GM12878 (cell line): ENCODE data around the gene A2ML1.

ENCODE experiments used
- CBFB ChIP-seq: IDR thresholded peaks from 2 replicates; pipeline ENCODE4 v1.6.1; 2016; ENCODE audit warnings: antibody characterized with exemption, low read depth
- CBX5 ChIP-seq: sonication (generic); IDR thresholded peaks from 2 replicates; pipeline ENCODE4 v1.6.1; 2016; ENCODE audit warnings: low read depth, moderate library complexity, mild to moderate bottlenecking, inconsistent platforms
- CTCF ChIP-seq, 3 experiments: IDR thresholded peaks in 2 of 3; conservative IDR thresholded peaks in 1 of 3; 2 replicates each; pipeline ENCODE4 v1.5.1; 2011; ENCODE audit warnings: low read depth in 3 of 3, low read length in 3 of 3, mild to moderate bottlenecking in 3 of 3, control low read depth in 2 of 3, moderate library complexity in 2 of 3, inconsistent platforms in 1 of 3, mixed read lengths in 1 of 3; ENCODE audit not compliant: control insufficient read depth in 2 of 3, insufficient read depth in 1 of 3; ENCODE audit errors: extremely low read depth in 1 of 3
- E2F8 ChIP-seq: fragments of 450-650 bp; IDR thresholded peaks from 2 replicates; pipeline ENCODE4 v1.6.1; 2018; ENCODE audit warnings: mild to moderate bottlenecking, low read depth, moderate library complexity; ENCODE audit not compliant: partially characterized antibody
- EZH2 ChIP-seq: IDR thresholded peaks from 2 replicates; pipeline ENCODE4 v1.6.1; 2012; ENCODE audit warnings: low read depth, mild to moderate bottlenecking, control low read depth, inconsistent platforms, low read length, borderline replicate concordance; ENCODE audit not compliant: control insufficient read depth
- FOXM1 ChIP-seq: IDR thresholded peaks from 2 replicates; pipeline ENCODE4 v1.6.1; 2012; ENCODE audit warnings: low read depth, mild to moderate bottlenecking, inconsistent platforms, low read length, moderate library complexity
- JUNB ChIP-seq: IDR thresholded peaks from 2 replicates; pipeline ENCODE4 v1.6.1; 2016; ENCODE audit warnings: antibody characterized with exemption, mild to moderate bottlenecking
- MAX ChIP-seq: IDR thresholded peaks from 2 replicates; pipeline ENCODE4 v1.6.1; 2012; ENCODE audit warnings: low read depth, low read length, improper control_type of control experiment
- NFYB ChIP-seq: IDR thresholded peaks from 2 replicates; pipeline ENCODE4 v1.6.1; 2011; ENCODE audit warnings: low read depth, mild to moderate bottlenecking, low read length, improper control_type of control experiment, moderate library complexity; ENCODE audit not compliant: insufficient read depth
- PAX8 ChIP-seq: fragments of 450-650 bp; IDR thresholded peaks from 2 replicates; pipeline ENCODE4 v1.6.1; 2017; ENCODE audit warnings: mild to moderate bottlenecking, moderate library complexity
- POLR2AphosphoS5 ChIP-seq: IDR thresholded peaks from 2 replicates; pipeline ENCODE4 v1.6.1; 2011; ENCODE audit warnings: mild to moderate bottlenecking, low read length, inconsistent platforms
- RCOR1 ChIP-seq: conservative IDR thresholded peaks from 2 replicates; pipeline ENCODE4 v1.6.1; 2012; ENCODE audit warnings: low read depth, low read length, improper control_type of control experiment
- SRF ChIP-seq, 2 experiments: IDR thresholded peaks; 2 replicates each; pipeline ENCODE4 v1.6.1; 2011; ENCODE audit warnings: low read depth in 2 of 2, low read length in 2 of 2, mild to moderate bottlenecking in 1 of 2, moderate library complexity in 1 of 2
- YY1 ChIP-seq: IDR thresholded peaks from 2 replicates; pipeline ENCODE4 v1.6.1; 2011; ENCODE audit warnings: low read depth, mild to moderate bottlenecking, low read length

- TF ChIP-seq FOXM1 (no peak), YY1 (no peak), CBFB (no peak), PAX8 (no peak), MAX (no peak), RCOR1 (no peak), CBX5 (no peak), CTCF (IDR thresholded peaks at IDR 0.05 in 2 of 3, conservative IDR thresholded peaks at IDR 0.05 in 1 of 3; ENCODE audit: control insufficient read depth in 2 of 3, extremely low read depth in 1 of 3, insufficient read depth in 1 of 3, low read depth in 3 of 3, low read length in 3 of 3) (no peak), EZH2 (no peak), SRF (IDR thresholded peaks at IDR 0.05; ENCODE audit: low read depth in 2 of 2, low read length in 2 of 2) (no peak), NFYB (no peak), JUNB (no peak), E2F8 (no peak), POLR2AphosphoS5 (no peak)
These were observed 83.1 kb downstream of the A2ML1 start for GRCh38 chr12:8905546-8905945.
